Epithelial cell of esophagus (primary cell): Measurements from ENCODE around the gene MGAT5B.

Experiments
- DNase-seq: peaks from one replicate; pipeline ENCODE4 v3.0.0; 2010; ENCODE audit warnings: low read depth
- H3K4me3 ChIP-seq: 2 replicates; pipeline ENCODE4 v1.5.1; 2011; ENCODE audit warnings: mild to moderate bottlenecking, low read length, control low read depth
- TF ChIP-seq, protein P1 (sequence below): IDR thresholded peaks from 2 replicates; pipeline ENCODE4 v1.5.1; 2011; ENCODE audit warnings: low read depth, mild to moderate bottlenecking, low read length, control low read depth, inconsistent platforms; ENCODE audit not compliant: insufficient read depth; ENCODE audit errors: missing control alignments

MGAT5B gene

GRCh38 chr17:76951375-76951905, 83.2 kb downstream of the MGAT5B start:
- TF ChIP-seq, protein P1, sequence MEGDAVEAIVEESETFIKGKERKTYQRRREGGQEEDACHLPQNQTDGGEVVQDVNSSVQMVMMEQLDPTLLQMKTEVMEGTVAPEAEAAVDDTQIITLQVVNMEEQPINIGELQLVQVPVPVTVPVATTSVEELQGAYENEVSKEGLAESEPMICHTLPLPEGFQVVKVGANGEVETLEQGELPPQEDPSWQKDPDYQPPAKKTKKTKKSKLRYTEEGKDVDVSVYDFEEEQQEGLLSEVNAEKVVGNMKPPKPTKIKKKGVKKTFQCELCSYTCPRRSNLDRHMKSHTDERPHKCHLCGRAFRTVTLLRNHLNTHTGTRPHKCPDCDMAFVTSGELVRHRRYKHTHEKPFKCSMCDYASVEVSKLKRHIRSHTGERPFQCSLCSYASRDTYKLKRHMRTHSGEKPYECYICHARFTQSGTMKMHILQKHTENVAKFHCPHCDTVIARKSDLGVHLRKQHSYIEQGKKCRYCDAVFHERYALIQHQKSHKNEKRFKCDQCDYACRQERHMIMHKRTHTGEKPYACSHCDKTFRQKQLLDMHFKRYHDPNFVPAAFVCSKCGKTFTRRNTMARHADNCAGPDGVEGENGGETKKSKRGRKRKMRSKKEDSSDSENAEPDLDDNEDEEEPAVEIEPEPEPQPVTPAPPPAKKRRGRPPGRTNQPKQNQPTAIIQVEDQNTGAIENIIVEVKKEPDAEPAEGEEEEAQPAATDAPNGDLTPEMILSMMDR, result no peak
- no peak for DNase-seq
- H3K4me3 ChIP-seq, result no peak overlapping the region

GRCh38 chr17:76952402-76952801, 84.2 kb downstream of the MGAT5B start:
- no peak for DNase-seq
- TF ChIP-seq, protein P1, result no peak
- H3K4me3 ChIP-seq, result no peak overlapping the region

- H3K4me3 ChIP-seq, result no peak overlapping the region
- DNase-seq, result no peak
- TF ChIP-seq, protein P1, result no peak
Measured at GRCh38 chr17:76953066-76953465, 84.9 kb downstream of the MGAT5B start.

DNA sequence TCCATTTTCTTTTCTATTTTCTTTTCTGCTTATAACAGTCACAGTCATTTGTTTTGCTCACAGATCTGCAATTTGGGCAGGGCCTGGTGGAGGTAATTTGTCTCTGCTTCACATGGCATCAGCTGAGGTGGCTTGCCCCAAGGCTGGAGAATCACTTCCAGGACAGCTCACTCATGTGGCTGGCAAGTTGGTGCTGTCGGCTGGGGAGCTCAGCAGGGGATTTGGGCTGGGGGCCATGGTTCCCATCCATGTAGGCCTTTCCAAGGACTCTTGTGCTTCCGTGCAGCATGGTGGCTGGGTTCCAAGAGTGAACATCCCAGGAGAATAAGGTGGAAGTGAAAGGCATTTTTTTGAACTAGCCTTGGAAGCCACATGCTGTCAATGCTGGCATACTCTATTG, 85.7 kb downstream of the MGAT5B start:
- TF ChIP-seq, protein P1, result no peak
- no peak overlapping the region for H3K4me3 ChIP-seq
- DNase-seq, result peak; percentile 6

GRCh38 chr17:76955191-76955590, 87.0 kb downstream of the MGAT5B start:
- DNase-seq, result no peak
- H3K4me3 ChIP-seq, result no peak overlapping the region
- TF ChIP-seq, protein P1, result no peak

GRCh38 chr17:76956846-76957540, 88.8 kb downstream of the MGAT5B start:
- TF ChIP-seq, protein P1, result no peak
- DNase-seq, result no peak
- H3K4me3 ChIP-seq, result no peak overlapping the region
